Mesodermal cell (in vitro differentiated cells): ENCODE results near the gene SLC9A3.

ENCODE experiments used
- H3K27ac ChIP-seq: 2 replicates; pipeline ENCODE4 v1.7.0; 2013; ENCODE audit warnings: mild to moderate bottlenecking, low read depth, low read length, moderate library complexity; ENCODE audit not compliant: severe bottlenecking
- H3K36me3 ChIP-seq: 2 replicates; pipeline ENCODE4 v1.7.1; 2013; ENCODE audit warnings: mild to moderate bottlenecking, low read length, moderate library complexity; ENCODE audit not compliant: control insufficient read depth, insufficient read depth
- H3K4me1 ChIP-seq: one replicate; pipeline ENCODE4 v1.7.1; 2013; ENCODE audit warnings: mild to moderate bottlenecking, low read length; ENCODE audit not compliant: insufficient read depth, control insufficient read depth, poor library complexity, severe bottlenecking
- H3K4me3 ChIP-seq: 2 replicates; pipeline ENCODE4 v1.7.0; 2013; ENCODE audit warnings: low read length, control low read depth, mild to moderate bottlenecking; ENCODE audit not compliant: insufficient read depth, poor library complexity, severe bottlenecking; ENCODE audit errors: extremely low read depth
- H3K9me3 ChIP-seq: 2 replicates; pipeline ENCODE4 v1.7.1; 2013; ENCODE audit warnings: mild to moderate bottlenecking, low read length, moderate library complexity; ENCODE audit not compliant: control insufficient read depth
- WGBS, 2 experiments: methylation state at CpG; one replicate each; pipeline ENCODE4 v1.1.5; 2013; ENCODE audit warnings: missing lambda C conversion rate in 2 of 2; ENCODE audit not compliant: insufficient coverage in 2 of 2; 5-methylcytosine and 5-hydroxymethylcytosine counted together

SLC9A3 gene

DNA sequence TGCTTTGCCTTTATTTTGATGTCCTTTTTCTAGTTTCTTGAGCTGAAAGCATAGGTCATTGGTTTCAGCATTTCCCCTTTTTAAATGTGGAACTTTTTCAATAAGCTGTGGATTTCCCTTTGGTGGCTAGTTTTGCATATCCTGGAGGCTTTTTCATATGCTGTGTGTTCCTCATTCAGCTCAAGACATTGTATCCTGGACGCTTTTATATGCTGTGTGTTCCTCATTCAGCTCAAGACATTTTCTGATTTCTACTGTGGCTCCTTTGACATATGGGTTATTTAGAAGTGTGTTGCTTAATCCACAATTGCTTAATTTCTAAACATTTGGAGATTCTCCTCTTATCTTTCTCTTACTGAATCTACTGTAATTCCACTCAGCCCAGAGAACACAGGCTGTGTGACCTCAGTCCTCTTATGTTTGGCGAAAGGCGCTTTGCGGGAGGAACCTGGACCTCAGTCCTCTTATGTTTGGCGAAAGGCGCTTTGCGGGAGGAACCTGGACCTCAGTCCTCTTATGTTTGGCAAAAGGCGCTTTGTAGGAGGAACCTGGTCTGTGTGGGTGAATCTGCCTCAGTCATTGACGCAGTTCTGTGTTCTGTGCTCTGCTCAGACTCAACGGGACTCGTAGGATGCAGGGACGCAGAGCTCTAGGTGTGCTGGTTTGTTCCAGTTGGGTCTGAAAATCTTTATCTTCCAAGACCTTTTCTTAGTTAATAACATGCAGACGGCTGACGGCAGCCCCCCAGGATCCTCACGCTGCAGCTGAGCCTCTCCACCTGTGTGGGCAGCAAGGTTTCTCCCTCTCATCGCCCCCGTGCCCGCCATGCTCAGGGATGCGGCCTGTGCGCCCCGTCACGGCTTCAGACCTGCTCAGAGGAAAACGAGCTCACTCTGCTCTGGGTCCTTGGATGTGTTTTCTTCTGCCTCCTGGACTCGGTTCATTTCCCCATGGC is 6.0 kb upstream of the SLC9A3 start:
- Histone ChIP-seq H3K36me3 (no peaks in the 10 kb centered on the region), H3K27ac (no peak overlapping the region), H3K4me3 (no peak overlapping the region), H3K9me3 (no peaks in the 10 kb centered on the region), H3K4me1 (peaks cover 8% of the 10 kb centered on the region)
- WGBS, 2 experiments: 74 to 81% methylated on average over 20 to 21 of the region's 24 CpGs

GRCh38 chr5:528629-529511 is 4.6 kb upstream of the SLC9A3 start:
- no peak overlapping the region for H3K27ac ChIP-seq
- WGBS, 2 experiments: 22 to 29% methylated on average over 30 to 35 of the region's 55 CpGs

GRCh38 chr5:527646-528628 is 3.7 kb upstream of the SLC9A3 start:
- no peak overlapping the region for H3K27ac ChIP-seq
- H3K9me3 ChIP-seq: no peaks in the 10 kb centered on the region
- WGBS, 2 experiments: 35 to 45% methylated on average over 31 to 49 of the region's 66 CpGs
- peaks cover 9% of the 10 kb centered on the region for H3K4me1 ChIP-seq
- no peaks in the 10 kb centered on the region for H3K36me3 ChIP-seq
- no peak overlapping the region for H3K4me3 ChIP-seq

More at GRCh38 chr5:528629-529511, 4.6 kb upstream of the SLC9A3 start:
- Histone ChIP-seq H3K9me3 (no peaks in the 10 kb centered on the region), H3K4me3 (no peak overlapping the region), H3K4me1 (peaks cover 8% of the 10 kb centered on the region), H3K36me3 (no peaks in the 10 kb centered on the region)

DNA sequence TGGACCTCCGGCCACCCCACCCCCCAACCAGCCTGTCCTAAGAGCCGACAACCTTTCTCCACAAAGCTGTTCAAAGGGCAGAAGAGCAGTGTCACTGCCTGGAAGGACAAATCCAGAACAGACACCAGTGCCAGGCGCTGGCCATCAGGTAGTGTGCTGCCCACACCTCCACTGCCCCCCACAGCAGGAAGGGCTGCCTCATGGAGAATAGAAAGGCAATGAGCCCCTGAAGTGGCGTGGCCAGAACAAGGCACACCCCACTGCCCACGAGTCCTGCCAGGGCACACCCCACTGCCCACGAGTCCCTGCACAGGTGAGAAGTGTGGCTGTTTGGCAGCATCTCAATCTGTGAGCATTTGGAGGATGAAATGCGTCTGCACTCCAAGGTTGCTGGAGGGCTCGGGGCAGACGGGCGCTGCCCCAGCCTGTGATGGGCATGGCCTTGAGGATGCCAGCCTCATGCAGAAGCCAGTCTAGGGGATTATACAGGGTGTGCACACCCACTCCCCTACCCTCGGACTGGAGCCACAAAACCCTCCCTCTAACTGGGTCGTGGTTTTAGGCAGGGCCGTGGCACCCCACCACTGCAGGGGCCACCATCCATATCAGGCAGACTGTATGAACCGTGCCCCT is 2.3 kb upstream of the SLC9A3 start:
- Histone ChIP-seq H3K9me3 (no peaks in the 10 kb centered on the region), H3K4me1 (peaks cover 13% of the 10 kb centered on the region), H3K36me3 (no peaks in the 10 kb centered on the region), H3K4me3 (no peak overlapping the region), H3K27ac (no peak overlapping the region)
- 87 to 89% methylated on average over 11 of the region's 14 CpGs for WGBS, 2 experiments

GRCh38 chr5:525916-526315 is 1.7 kb upstream of the SLC9A3 start:
- H3K9me3 ChIP-seq: no peaks in the 10 kb centered on the region
- H3K4me3 ChIP-seq: no peak overlapping the region
- 48 to 60% methylated on average over 7 to 9 of the region's 9 CpGs for WGBS, 2 experiments
- no peak overlapping the region for H3K27ac ChIP-seq
- peaks cover 13% of the 10 kb centered on the region for H3K4me1 ChIP-seq
- no peaks in the 10 kb centered on the region for H3K36me3 ChIP-seq

DNA sequence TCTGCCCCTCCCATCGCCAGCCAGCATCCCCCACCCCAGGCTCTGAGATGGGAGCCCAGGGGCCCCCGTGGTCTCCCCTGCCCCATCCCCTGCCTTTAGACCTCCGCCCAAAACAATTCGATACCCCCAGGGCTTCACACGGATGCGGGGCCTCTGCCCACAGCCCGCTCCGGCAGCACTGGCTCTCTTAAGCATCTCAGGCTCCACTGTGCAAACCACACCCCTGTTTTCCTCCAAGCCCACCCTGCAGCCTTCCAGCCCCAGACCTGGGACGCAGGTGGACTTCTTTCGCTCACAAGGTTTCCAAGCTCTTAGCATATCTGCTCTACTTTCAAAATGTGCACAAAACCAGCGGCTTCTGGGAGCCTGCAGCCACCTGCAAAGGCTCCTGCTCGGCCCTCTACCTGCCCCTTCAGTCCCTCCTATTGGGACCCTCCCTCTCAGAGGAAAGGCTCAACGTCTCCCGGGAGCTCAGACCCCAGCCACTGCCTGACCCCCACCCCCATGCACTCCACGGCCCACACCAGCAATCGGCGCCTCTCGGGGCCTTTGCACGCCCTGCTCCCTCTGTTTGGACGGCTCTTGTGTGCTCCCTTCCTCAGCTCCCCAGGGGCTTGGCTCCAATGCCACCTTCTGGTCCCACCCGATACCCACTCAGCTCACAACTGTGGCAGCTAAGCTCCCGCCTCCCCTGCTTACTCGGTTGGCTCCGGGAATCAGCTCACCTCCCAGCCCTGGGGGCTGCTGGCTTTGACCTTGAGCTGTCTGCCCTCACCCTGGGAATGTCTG is 918 bp upstream of the SLC9A3 start:
- H3K9me3 ChIP-seq: no peaks in the 10 kb centered on the region
- no peak overlapping the region for H3K27ac ChIP-seq
- peaks cover 13% of the 10 kb centered on the region for H3K4me1 ChIP-seq
- H3K36me3 ChIP-seq: no peaks in the 10 kb centered on the region
- no peak overlapping the region for H3K4me3 ChIP-seq
- WGBS, 2 experiments: 42 to 51% methylated on average over 17 to 23 of the region's 24 CpGs

DNA sequence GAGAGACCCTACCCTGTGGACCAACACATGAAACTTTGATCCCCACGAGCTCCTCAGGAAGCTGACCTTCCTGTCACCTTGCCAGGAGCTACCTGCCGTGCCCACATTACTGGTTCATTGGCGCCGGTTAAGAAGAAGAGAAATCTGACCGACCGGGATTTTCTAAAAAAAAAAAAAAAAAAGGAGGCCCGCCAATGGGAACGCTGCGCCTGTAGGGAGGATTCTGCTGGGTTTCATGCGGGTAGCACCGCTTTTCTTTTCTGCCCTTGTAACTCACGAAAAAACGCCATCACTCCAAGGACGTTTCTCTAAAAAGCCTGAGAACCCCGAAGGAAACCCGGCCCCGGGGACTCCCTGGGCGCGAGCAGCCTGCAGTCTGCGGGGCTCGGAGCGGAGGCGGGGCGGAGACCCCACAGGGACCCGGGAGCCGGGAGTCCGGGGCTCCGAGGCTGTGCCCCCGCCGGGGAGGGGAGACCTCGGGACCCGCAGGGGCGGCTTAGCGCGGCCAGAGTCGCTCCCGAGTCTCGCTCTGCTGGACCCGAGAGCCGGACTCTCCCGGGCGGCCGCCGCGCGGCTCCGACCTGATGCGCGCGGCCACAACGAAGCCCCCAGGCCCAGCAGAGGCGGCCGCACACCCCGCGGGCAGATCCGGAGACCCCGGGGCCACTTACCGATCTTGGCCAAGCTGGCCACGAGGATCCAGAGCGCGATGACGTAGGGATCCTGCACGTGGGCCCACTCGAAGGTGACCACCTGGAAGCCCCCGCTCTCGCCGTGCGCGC is 617 bp downstream of the SLC9A3 start:
- WGBS, 2 experiments: 2 to 4% methylated on average over 48 to 64 of the region's 69 CpGs
- H3K4me3 ChIP-seq: peak overlapping the region; percentile 21
- H3K9me3 ChIP-seq: no peaks in the 10 kb centered on the region
- no peaks in the 10 kb centered on the region for H3K36me3 ChIP-seq
- no peak overlapping the region for H3K27ac ChIP-seq
- peaks cover 13% of the 10 kb centered on the region for H3K4me1 ChIP-seq

GRCh38 chr5:522899-523440 is 1.3 kb downstream of the SLC9A3 start:
- Histone ChIP-seq H3K36me3 (no peaks in the 10 kb centered on the region), H3K27ac (no peak overlapping the region), H3K9me3 (no peaks in the 10 kb centered on the region), H3K4me3 (no peak overlapping the region), H3K4me1 (peaks cover 13% of the 10 kb centered on the region)
- WGBS, 2 experiments: 15 to 23% methylated on average over 12 to 15 of the region's 21 CpGs
